Activated CD4-positive, alpha-beta T cell treated with anti-CD3 and anti-CD28 coated beads, Interleukin-2, amount 10 ng/mL, durations not matched to agents 24 days and 14 days (primary cell): ENCODE data around the gene KRTAP10-2. TPM values are rescaled to one million over a fixed set of nuclear protein-coding genes. Genes with fewer than 3 reads are reported as not detected.
"Not testable (repeated sequence)": the region's sequence is repeated elsewhere in the genome, so short reads cannot be mapped to it uniquely, and the experiment has no call there.

ENCODE experiments used
- DNase-seq: peaks from one replicate; pipeline ENCODE4 v3.0.0; 2022
- H3K27ac Mint-ChIP-seq: one replicate; pipeline ENCODE4 v1.8.0; 2022; ENCODE audit warnings: mild to moderate bottlenecking, mixed read lengths
- H3K27me3 Mint-ChIP-seq: one replicate; pipeline ENCODE4 v1.8.0; 2022; ENCODE audit warnings: mixed read lengths
- H3K36me3 Mint-ChIP-seq: one replicate; pipeline ENCODE4 v1.8.0; 2022; ENCODE audit warnings: low read depth, mild to moderate bottlenecking, mixed read lengths
- H3K4me1 Mint-ChIP-seq: one replicate; pipeline ENCODE4 v1.8.0; 2021; ENCODE audit warnings: mixed read lengths
- H3K4me3 Mint-ChIP-seq: one replicate; pipeline ENCODE4 v1.8.0; 2022; ENCODE audit warnings: mild to moderate bottlenecking, moderate library complexity, mixed read lengths
- H3K9me3 Mint-ChIP-seq: one replicate; pipeline ENCODE4 v1.8.0; 2021; ENCODE audit warnings: mixed read lengths
- intact Hi-C: fragments of 100-400 bp; cut with micrococcal nuclease; formaldehyde crosslinking; loops from one replicate; pipeline ENCODE4 v1.15.1; 2023
- total RNA-seq: library from RNA; stranded (reverse); gene quantifications from 2 replicates; pipeline ENCODE4 v1.2.3, GENCODE V29; 2022

The KRTAP10-2 gene
- total RNA-seq, 1 donor from 2014 or later: not detected

DNA sequence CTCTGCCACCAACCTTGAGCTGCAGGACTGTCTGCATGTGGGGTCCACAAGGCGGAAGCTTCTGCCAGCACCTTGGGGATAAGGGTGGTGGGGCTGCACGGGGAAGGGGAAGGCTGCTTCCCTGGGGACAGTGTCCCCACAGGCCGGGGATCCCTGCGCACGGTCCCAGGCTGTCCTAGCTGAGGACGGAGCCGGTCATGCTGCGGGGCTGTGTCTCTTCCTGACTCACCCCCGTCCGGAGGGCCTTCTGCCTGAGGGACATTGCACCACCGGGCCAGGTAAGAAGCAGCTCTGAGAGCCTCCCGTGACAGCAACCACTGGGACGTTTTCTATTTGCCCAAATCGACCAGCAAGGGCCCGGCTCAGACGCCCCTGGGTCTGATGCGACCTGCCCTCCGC, 41.2 kb downstream of the KRTAP10-2 start:
- H3K9me3 Mint-ChIP-seq: no peaks in the 10 kb centered on the region
- H3K27ac Mint-ChIP-seq: no peak overlapping the region
- H3K4me1 Mint-ChIP-seq: no peaks in the 10 kb centered on the region
- H3K36me3 Mint-ChIP-seq: no peaks in the 10 kb centered on the region
- no peak for DNase-seq
- intact Hi-C loops: loop anchor here (1.0 to 10.0 kb wide), 3 partner anchors 225 to 365 kb away; no protein-coding TSS in a partner anchor
- no peaks in the 10 kb centered on the region for H3K27me3 Mint-ChIP-seq
- no peak overlapping the region for H3K4me3 Mint-ChIP-seq

- Mint-ChIP-seq H3K36me3 (no peaks in the 10 kb centered on the region), H3K27me3 (no peaks in the 10 kb centered on the region), H3K27ac (no peak overlapping the region), H3K4me1 (no peaks in the 10 kb centered on the region), H3K9me3 (no peaks in the 10 kb centered on the region), H3K4me3 (no peak overlapping the region)
- intact Hi-C loops: no loop called here
- no peak for DNase-seq
Observed at GRCh38 chr21:44509539-44509938, 41.8 kb downstream of the KRTAP10-2 start.

- H3K9me3 Mint-ChIP-seq: no peaks in the 10 kb centered on the region
- no peaks in the 10 kb centered on the region for H3K36me3 Mint-ChIP-seq
- intact Hi-C loops: no loop called here
- peaks cover 4% of the 10 kb centered on the region for H3K4me1 Mint-ChIP-seq
- H3K4me3 Mint-ChIP-seq: no peak overlapping the region
- H3K27me3 Mint-ChIP-seq: no peaks in the 10 kb centered on the region
- no peak overlapping the region for H3K27ac Mint-ChIP-seq
- no peak for DNase-seq
Observed at GRCh38 chr21:44508711-44509445, 42.4 kb downstream of the KRTAP10-2 start.

- DNase-seq: no peak
- Mint-ChIP-seq H3K4me3 (no peak overlapping the region), H3K36me3 (no peaks in the 10 kb centered on the region), H3K27me3 (no peaks in the 10 kb centered on the region), H3K4me1 (peaks cover 4% of the 10 kb centered on the region), H3K27ac (no peak overlapping the region), H3K9me3 (no peaks in the 10 kb centered on the region)
- intact Hi-C loops: no loop called here
Observed at GRCh38 chr21:44508426-44508710, 42.9 kb downstream of the KRTAP10-2 start.

GRCh38 chr21:44507673-44508425, 43.5 kb downstream of the KRTAP10-2 start:
- Mint-ChIP-seq H3K4me3 (no peak overlapping the region), H3K27ac (no peak overlapping the region), H3K27me3 (no peaks in the 10 kb centered on the region), H3K9me3 (no peaks in the 10 kb centered on the region), H3K36me3 (no peaks in the 10 kb centered on the region), H3K4me1 (peaks cover 4% of the 10 kb centered on the region)
- DNase-seq: no peak
- intact Hi-C loops: no loop called here

- no peak overlapping the region for H3K27ac Mint-ChIP-seq
- H3K9me3 Mint-ChIP-seq: no peaks in the 10 kb centered on the region
- intact Hi-C loops: no loop called here
- no peaks in the 10 kb centered on the region for H3K36me3 Mint-ChIP-seq
- no peak for DNase-seq
- peaks cover 4% of the 10 kb centered on the region for H3K4me1 Mint-ChIP-seq
- H3K4me3 Mint-ChIP-seq: no peak overlapping the region
- peaks cover 1% of the 10 kb centered on the region for H3K27me3 Mint-ChIP-seq
Observed at GRCh38 chr21:44506279-44507255, 44.7 kb downstream of the KRTAP10-2 start.

- Mint-ChIP-seq H3K4me3 (no peak overlapping the region), H3K27ac (no peak overlapping the region), H3K9me3 (no peaks in the 10 kb centered on the region), H3K27me3 (peaks cover 1% of the 10 kb centered on the region), H3K36me3 (no peaks in the 10 kb centered on the region), H3K4me1 (peaks cover 4% of the 10 kb centered on the region)
- intact Hi-C loops: no loop called here
- DNase-seq: no peak
Observed at GRCh38 chr21:44505673-44506278, 45.5 kb downstream of the KRTAP10-2 start.

GRCh38 chr21:44503901-44504399, 47.4 kb downstream of the KRTAP10-2 start:
- Mint-ChIP-seq H3K4me3 (no peak overlapping the region), H3K27me3 (peaks cover 1% of the 10 kb centered on the region), H3K36me3 (no peaks in the 10 kb centered on the region), H3K4me1 (peaks cover 4% of the 10 kb centered on the region), H3K9me3 (no peaks in the 10 kb centered on the region), H3K27ac (no peak overlapping the region)
- intact Hi-C loops: no loop called here
- DNase-seq: no peak

- H3K4me1 Mint-ChIP-seq, DNase-seq, H3K36me3 Mint-ChIP-seq, H3K4me3 Mint-ChIP-seq, H3K27me3 Mint-ChIP-seq, H3K9me3 Mint-ChIP-seq, H3K27ac Mint-ChIP-seq, intact Hi-C loops: not testable (repeated sequence)
Observed at GRCh38 chr21:44503006-44503889, 48.1 kb downstream of the KRTAP10-2 start.

GRCh38 chr21:44502171-44502958, 48.9 kb downstream of the KRTAP10-2 start:
- intact Hi-C loops: no loop called here
- Mint-ChIP-seq H3K4me1 (peaks cover 6% of the 10 kb centered on the region), H3K9me3 (no peaks in the 10 kb centered on the region), H3K27ac (no peak overlapping the region), H3K27me3 (peaks cover 4% of the 10 kb centered on the region), H3K36me3 (no peaks in the 10 kb centered on the region), H3K4me3 (no peak overlapping the region)
- DNase-seq: no peak
